Glutamatergic neuron (in vitro differentiated cells): ENCODE data around the gene BIN1. TPM values are rescaled to one million over a fixed set of nuclear protein-coding genes. Genes with fewer than 3 reads are reported as not detected.

Experiments
- DNase-seq: peaks from one replicate; pipeline ENCODE4 v3.0.0; 2022
- H3K27ac Mint-ChIP-seq: one replicate; pipeline ENCODE4 v1.8.0; 2020; ENCODE audit warnings: mild to moderate bottlenecking, mixed read lengths, inconsistent platforms; ENCODE audit not compliant: unreplicated experiment
- H3K27me3 Mint-ChIP-seq: one replicate; pipeline ENCODE4 v1.8.0; 2020; ENCODE audit warnings: mild to moderate bottlenecking, moderate library complexity, mixed read lengths, inconsistent platforms; ENCODE audit not compliant: unreplicated experiment
- H3K36me3 Mint-ChIP-seq: one replicate; pipeline ENCODE4 v1.8.0; 2020; ENCODE audit warnings: mild to moderate bottlenecking, mixed read lengths, inconsistent platforms; ENCODE audit not compliant: unreplicated experiment
- H3K4me1 Mint-ChIP-seq: one replicate; pipeline ENCODE4 v1.8.0; 2020; ENCODE audit warnings: mild to moderate bottlenecking, low read depth, mixed read lengths, inconsistent platforms; ENCODE audit not compliant: unreplicated experiment
- H3K4me3 Mint-ChIP-seq: one replicate; pipeline ENCODE4 v1.8.0; 2020; ENCODE audit warnings: mild to moderate bottlenecking, mixed read lengths, inconsistent platforms; ENCODE audit not compliant: unreplicated experiment
- H3K9me3 Mint-ChIP-seq: one replicate; pipeline ENCODE4 v1.8.0; 2020; ENCODE audit warnings: mild to moderate bottlenecking, moderate library complexity, mixed read lengths, inconsistent platforms; ENCODE audit not compliant: unreplicated experiment
- total RNA-seq: library from RNA; stranded (reverse); fragmentation: NEBNext Ultra II Directional; extraction: Animal tissue kit (Norgen Biotek cat#: 25700); gene quantifications from one replicate; pipeline ENCODE4 v1.2.1, GENCODE V29; 2021; ENCODE audit not compliant: unreplicated experiment
- TF ChIP-seq, protein P1 (sequence below): fragments of 200-600 bp; sonication (generic); IDR thresholded peaks from one replicate; pipeline ENCODE4 v1.5.0; 2021; ENCODE audit not compliant: partially characterized antibody, unreplicated experiment

BIN1 gene
- total RNA-seq, 1 donor from 2014 or later: 176 TPM

DNA sequence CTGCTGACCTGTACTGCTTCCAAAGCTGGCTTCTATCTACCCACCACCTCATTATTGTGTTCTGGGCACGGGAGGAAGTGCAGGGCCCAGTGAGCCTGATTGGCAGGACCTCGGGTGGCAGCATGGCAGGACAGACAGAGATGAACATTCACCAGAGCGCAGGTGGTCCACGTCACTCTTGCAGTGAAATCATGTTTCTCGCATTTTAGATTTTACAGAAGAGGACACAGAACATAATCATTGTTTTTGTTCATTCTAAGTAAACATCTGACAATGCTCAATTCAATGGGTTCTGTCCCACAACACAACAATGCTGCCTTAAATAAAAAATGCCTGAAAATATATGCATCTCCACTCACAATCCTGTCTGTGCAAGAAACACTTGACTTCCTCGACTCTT is 11.5 kb upstream of the BIN1 start:
- DNase-seq: no peak
- H3K4me3 Mint-ChIP-seq: no peak overlapping the region
- H3K27me3 Mint-ChIP-seq: peaks cover 9% of the 10 kb centered on the region
- H3K4me1 Mint-ChIP-seq: no peaks in the 10 kb centered on the region
- TF ChIP-seq, protein P1, sequence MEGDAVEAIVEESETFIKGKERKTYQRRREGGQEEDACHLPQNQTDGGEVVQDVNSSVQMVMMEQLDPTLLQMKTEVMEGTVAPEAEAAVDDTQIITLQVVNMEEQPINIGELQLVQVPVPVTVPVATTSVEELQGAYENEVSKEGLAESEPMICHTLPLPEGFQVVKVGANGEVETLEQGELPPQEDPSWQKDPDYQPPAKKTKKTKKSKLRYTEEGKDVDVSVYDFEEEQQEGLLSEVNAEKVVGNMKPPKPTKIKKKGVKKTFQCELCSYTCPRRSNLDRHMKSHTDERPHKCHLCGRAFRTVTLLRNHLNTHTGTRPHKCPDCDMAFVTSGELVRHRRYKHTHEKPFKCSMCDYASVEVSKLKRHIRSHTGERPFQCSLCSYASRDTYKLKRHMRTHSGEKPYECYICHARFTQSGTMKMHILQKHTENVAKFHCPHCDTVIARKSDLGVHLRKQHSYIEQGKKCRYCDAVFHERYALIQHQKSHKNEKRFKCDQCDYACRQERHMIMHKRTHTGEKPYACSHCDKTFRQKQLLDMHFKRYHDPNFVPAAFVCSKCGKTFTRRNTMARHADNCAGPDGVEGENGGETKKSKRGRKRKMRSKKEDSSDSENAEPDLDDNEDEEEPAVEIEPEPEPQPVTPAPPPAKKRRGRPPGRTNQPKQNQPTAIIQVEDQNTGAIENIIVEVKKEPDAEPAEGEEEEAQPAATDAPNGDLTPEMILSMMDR: no peak
- peaks cover 10% of the 10 kb centered on the region for H3K9me3 Mint-ChIP-seq
- peaks cover 23% of the 10 kb centered on the region for H3K36me3 Mint-ChIP-seq
- H3K27ac Mint-ChIP-seq: no peak overlapping the region

- no peak for DNase-seq
- TF ChIP-seq, protein P1: no peak
- H3K36me3 Mint-ChIP-seq: peaks cover 19% of the 10 kb centered on the region
- no peak overlapping the region for H3K4me3 Mint-ChIP-seq
- no peaks in the 10 kb centered on the region for H3K4me1 Mint-ChIP-seq
- peaks cover 10% of the 10 kb centered on the region for H3K9me3 Mint-ChIP-seq
- no peak overlapping the region for H3K27ac Mint-ChIP-seq
- peaks cover 9% of the 10 kb centered on the region for H3K27me3 Mint-ChIP-seq
These were observed 11.1 kb upstream of the BIN1 start for GRCh38 chr2:127118038-127118437.

DNA sequence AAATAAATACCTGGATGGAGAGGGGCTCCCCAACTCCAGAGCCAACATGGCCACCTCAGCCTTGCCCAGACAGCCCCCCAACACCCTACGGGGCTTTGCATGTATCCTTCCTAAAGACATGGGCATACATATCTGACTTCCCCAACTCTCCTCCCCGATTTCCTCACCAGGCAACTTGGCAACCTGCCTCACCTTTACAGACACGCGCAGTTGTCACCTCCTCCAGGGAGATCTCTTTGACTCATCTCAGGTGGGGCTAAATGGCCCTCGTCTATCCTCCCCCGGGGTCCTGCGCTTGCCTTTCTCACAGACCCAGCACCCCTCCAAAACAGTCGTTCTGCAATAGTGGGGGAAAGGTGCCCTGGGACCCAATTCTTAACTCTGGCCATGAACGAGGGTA is 10.6 kb upstream of the BIN1 start:
- no peaks in the 10 kb centered on the region for H3K4me1 Mint-ChIP-seq
- H3K4me3 Mint-ChIP-seq: no peak overlapping the region
- peaks cover 10% of the 10 kb centered on the region for H3K9me3 Mint-ChIP-seq
- H3K27me3 Mint-ChIP-seq: peaks cover 9% of the 10 kb centered on the region
- H3K36me3 Mint-ChIP-seq: peaks cover 19% of the 10 kb centered on the region
- H3K27ac Mint-ChIP-seq: no peak overlapping the region
- TF ChIP-seq, protein P1: no peak
- DNase-seq: no peak

DNA sequence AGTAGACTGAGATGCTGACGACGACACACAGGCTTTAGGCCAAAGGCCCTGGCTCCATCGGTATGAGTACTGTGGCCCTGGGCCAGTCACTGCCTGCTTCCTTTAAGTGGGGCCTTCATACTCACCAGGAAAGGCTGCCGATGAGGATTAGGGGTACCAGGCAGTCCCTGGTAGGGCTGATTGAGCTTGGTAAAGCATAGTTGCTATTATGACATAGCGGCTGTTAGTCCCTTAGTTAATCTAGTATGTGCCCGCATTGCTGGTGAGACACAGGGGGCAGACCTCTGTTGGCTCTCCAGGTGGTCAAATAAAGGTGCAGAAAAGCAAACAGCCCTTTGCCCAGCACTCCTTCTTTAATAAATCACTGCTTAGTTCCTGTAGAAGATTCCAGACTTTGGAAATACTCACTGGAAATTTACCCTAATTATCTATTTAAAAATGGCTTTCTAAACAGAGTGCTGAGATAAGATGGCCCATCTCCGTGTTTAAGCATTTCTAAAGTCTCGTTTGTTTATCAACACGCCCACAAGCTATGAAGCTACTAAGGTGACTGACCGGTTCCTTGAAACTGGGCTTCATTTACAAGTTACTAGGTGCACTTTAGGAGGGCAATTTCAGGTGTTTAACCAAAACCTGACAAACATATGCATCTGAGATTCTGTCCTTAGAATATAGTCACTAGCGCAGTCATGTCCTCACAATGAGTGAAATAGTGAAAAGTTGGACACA is 8.7 kb upstream of the BIN1 start:
- H3K9me3 Mint-ChIP-seq: peaks cover 5% of the 10 kb centered on the region
- no peak overlapping the region for H3K27ac Mint-ChIP-seq
- peaks cover 2% of the 10 kb centered on the region for H3K4me1 Mint-ChIP-seq
- no peak overlapping the region for H3K4me3 Mint-ChIP-seq
- peaks cover 11% of the 10 kb centered on the region for H3K36me3 Mint-ChIP-seq
- TF ChIP-seq, protein P1: no peak
- no peak for DNase-seq
- peaks cover 5% of the 10 kb centered on the region for H3K27me3 Mint-ChIP-seq

DNA sequence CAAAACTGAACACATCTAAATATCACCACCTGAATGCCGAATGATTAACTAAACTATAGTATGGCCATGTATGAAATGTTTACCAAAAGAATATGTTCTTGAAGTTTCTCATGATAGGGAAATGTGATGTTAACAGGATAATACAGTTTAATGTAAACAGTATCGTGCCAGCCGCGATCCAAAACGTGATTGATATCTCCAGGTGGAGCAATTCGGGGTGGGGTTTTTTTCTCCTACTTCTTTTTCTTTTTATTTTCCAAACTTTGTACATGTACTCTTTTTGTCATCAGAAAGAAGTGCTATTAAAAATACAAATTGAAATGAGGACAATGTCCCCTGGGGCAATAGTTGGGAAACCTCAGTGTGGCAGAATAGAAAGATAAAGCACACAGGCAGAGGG is 4.0 kb upstream of the BIN1 start:
- no peak overlapping the region for H3K27ac Mint-ChIP-seq
- no peaks in the 10 kb centered on the region for H3K36me3 Mint-ChIP-seq
- peaks cover 12% of the 10 kb centered on the region for H3K4me1 Mint-ChIP-seq
- TF ChIP-seq, protein P1: no peak
- H3K4me3 Mint-ChIP-seq: no peak overlapping the region
- H3K27me3 Mint-ChIP-seq: peaks cover 5% of the 10 kb centered on the region
- DNase-seq: no peak
- no peaks in the 10 kb centered on the region for H3K9me3 Mint-ChIP-seq
